Kidney epithelial cell (primary cell): ENCODE measurements around the gene KRT82. TPM values are rescaled to one million over a fixed set of nuclear protein-coding genes. Genes with fewer than 3 reads are reported as not detected.

Experiments
- DNase-seq: peaks from one replicate; pipeline ENCODE4 v3.0.0-alpha.2; 2010; ENCODE audit warnings: low read depth
- H3K27me3 ChIP-seq: 2 replicates; pipeline ENCODE4 v1.6.0; 2011; ENCODE audit warnings: low read length; ENCODE audit not compliant: control insufficient read depth, insufficient read depth
- H3K36me3 ChIP-seq: 2 replicates; pipeline ENCODE4 v1.5.1; 2011; ENCODE audit warnings: low read length; ENCODE audit not compliant: control insufficient read depth, insufficient read depth
- H3K4me3 ChIP-seq: 2 replicates; pipeline ENCODE4 v1.5.1; 2011; ENCODE audit warnings: low read depth, mild to moderate bottlenecking, control low read depth, low read length
- total RNA-seq: library from RNA; depleted of rRNA; stranded (reverse); fragments of >200 nt; gene quantifications from 2 replicates; pipeline ENCODE4 v1.2.3, GENCODE V29; 2015
- TF ChIP-seq, protein P1 (sequence below): IDR thresholded peaks from 2 replicates; pipeline ENCODE4 v1.5.1; 2011; ENCODE audit warnings: mild to moderate bottlenecking, moderate library complexity, low read length, control low read depth, inconsistent platforms; ENCODE audit not compliant: insufficient read depth, poor library complexity, severe bottlenecking

KRT82 gene
- total RNA-seq, 1 donor from 2014 or later, result not detected

DNA sequence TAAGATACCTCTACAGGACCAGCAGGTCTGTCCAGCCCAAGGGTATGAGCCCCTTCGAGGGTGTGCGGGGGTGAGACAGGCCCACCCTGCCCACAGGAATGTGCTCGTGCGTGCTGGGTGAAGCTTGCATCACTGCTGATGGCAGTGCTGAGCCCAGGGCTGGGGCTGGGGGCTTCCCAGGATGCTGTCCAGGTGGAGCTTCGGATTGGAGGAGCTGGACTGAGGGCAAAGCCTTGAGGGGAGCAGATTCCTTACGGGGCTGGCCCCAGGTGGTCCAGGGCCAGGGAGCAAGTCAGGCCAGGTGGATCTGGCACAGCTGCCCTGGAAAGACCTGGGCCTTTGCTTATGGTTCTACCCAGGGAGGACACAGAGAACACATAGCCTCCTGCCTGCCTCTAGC, 36.3 kb downstream of the KRT82 start:
- no peaks in the 10 kb centered on the region for H3K36me3 ChIP-seq
- no peak overlapping the region for H3K4me3 ChIP-seq
- DNase-seq, result no peak
- TF ChIP-seq, protein P1, sequence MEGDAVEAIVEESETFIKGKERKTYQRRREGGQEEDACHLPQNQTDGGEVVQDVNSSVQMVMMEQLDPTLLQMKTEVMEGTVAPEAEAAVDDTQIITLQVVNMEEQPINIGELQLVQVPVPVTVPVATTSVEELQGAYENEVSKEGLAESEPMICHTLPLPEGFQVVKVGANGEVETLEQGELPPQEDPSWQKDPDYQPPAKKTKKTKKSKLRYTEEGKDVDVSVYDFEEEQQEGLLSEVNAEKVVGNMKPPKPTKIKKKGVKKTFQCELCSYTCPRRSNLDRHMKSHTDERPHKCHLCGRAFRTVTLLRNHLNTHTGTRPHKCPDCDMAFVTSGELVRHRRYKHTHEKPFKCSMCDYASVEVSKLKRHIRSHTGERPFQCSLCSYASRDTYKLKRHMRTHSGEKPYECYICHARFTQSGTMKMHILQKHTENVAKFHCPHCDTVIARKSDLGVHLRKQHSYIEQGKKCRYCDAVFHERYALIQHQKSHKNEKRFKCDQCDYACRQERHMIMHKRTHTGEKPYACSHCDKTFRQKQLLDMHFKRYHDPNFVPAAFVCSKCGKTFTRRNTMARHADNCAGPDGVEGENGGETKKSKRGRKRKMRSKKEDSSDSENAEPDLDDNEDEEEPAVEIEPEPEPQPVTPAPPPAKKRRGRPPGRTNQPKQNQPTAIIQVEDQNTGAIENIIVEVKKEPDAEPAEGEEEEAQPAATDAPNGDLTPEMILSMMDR, result no peak
- peaks cover 14% of the 10 kb centered on the region for H3K27me3 ChIP-seq

DNA sequence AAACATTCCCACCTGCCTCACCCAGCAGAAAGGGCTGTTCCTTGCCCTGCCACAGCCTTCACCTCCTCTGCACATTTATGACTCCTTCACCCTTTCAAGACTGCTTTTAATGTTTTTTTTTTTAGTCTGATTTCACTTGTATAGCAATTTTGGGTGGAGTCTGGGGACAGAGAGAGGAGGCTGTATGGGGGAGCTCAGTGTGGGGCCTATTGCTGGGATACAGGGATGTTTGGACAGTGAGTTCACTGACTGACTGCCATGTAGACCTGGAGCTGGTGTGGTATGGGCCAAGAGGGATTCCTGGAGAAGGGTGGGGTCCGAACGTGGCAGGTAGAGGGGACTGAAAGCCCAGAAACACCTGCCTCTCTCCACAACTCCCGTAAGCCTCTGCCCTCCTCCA, 36.9 kb downstream of the KRT82 start:
- TF ChIP-seq, protein P1, result no peak
- Histone ChIP-seq H3K4me3 (no peak overlapping the region), H3K27me3 (peaks cover 14% of the 10 kb centered on the region), H3K36me3 (no peaks in the 10 kb centered on the region)
- DNase-seq, result no peak

DNA sequence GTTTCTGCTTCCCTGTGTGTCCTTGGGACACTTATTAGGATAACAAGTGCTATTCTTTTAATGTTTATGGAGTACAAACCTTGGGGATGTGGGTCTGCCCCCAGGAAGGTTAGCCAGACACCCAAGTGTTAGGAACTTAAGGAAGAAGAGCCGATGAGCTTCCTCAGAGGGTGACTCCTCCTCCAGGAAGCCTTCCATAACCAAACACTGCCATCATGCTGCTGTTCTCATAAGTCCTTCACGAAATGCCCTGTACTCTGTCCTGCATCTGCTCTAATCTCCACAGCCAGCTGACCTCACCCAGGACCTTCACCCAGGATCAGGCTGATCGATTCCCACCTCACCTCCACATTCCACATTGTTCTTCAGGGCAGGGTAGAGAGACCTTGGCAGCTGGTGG, 37.6 kb downstream of the KRT82 start:
- TF ChIP-seq, protein P1, result no peak
- peaks cover 14% of the 10 kb centered on the region for H3K27me3 ChIP-seq
- H3K4me3 ChIP-seq, result no peak overlapping the region
- no peak for DNase-seq
- H3K36me3 ChIP-seq, result no peaks in the 10 kb centered on the region

DNA sequence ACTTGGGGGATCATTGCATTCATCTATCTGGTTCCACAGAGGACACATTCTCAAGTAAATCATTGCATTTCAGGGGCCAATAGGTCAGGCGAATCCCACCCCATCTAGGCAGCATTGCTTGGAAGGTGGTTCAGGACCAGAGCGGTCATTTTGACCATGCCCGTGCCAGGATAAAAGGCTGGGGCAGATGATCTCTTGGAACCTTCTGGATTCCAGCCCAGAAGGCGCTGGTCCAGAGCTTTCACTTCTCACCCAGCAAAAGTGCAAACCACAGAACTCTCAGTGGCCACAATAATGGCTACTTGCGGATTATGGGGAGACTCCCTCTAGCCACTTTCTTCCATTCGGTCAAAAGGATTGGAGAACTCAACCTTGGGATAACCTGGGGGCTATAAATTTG, 38.3 kb downstream of the KRT82 start:
- Histone ChIP-seq H3K36me3 (no peaks in the 10 kb centered on the region), H3K4me3 (no peak overlapping the region), H3K27me3 (peaks cover 14% of the 10 kb centered on the region)
- DNase-seq, result no peak
- TF ChIP-seq, protein P1, result no peak

DNA sequence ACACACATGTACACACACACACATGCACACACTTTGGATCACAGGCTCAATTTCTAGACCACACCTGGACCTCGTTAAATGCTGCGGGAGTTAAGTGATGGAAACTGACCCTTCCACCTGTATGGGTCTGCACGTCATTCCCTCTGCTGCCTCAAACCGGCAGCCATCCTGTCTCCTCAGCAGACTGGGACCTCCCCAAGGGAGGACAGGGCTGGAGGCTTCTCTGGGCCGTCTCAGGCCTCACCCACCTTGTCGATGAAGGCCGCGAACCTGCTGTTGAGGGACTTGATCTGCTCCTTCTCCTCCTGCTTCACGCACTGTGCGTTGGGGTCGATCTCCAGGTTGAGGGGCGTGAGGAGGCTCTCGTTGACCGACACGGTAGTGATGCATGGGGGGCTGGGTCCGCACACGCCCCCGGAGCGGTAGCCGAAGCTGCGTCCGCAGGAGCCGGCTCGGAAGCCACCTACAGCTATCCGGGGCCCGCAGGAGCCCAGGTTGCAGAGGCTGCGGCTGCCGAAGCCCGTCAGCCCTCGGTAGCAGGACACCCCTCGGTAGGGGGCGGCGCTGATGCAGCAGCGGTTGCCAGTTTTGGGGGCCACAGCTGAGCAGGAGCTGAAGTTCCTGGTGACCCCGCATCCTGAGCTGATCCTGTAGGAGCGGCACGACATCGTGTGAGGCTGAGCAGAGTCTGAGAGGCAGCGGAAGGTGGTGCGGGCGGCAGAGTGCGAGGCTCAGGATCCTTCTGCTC, 39.2 kb downstream of the KRT82 start, which contains the start of gene KRT85:
KRT85 (minus strand) TSS at position 744 of the 748 bp plus-strand sequence; CDS start at position 668, 76 bp downstream.
- TF ChIP-seq, protein P1, result no peak
- H3K4me3 ChIP-seq, result no peak within 1 kb of the TSS
- peaks cover 19% of the 10 kb centered on the region for H3K27me3 ChIP-seq
- H3K36me3 ChIP-seq, result no peaks in the 10 kb centered on the region
- DNase-seq, result no peak
